IMR-90 (cell line): ENCODE data around the gene PSPH. TPM values are rescaled to one million over a fixed set of nuclear protein-coding genes. Genes with fewer than 3 reads are reported as not detected.

Experiments used
- ATAC-seq: fragments of 200-7000 bp; cut with Tn5 transposase; 2 replicates; pipeline ENCODE4 v1.9.1; 2020; ENCODE audit warnings: low read depth, mild to moderate bottlenecking, moderate library complexity
- BruUV-seq: library from RNA; stranded (reverse); fragments of 400-500 nt; replicated peaks from 2 replicates; lab custom pipeline; 2021; lab: Mats Ljungman, UMichigan
- CTCF ChIA-PET: fragments of 300-600 bp; formaldehyde crosslinking; extraction: SDS; loops from one replicate; lab custom pipeline; 2021; ENCODE audit warnings: antibody characterized with exemption; lab: Yijun Ruan, JAX
- POLR2A ChIA-PET: fragments of 300-600 bp; sonication (Branson Sonifier 250); formaldehyde crosslinking; loops from one replicate; lab custom pipeline; 2022; ENCODE audit warnings: antibody characterized with exemption; ENCODE audit not compliant: unreplicated experiment; lab: Charles Lee
- DNase-seq: peaks from one replicate; pipeline ENCODE4 v3.0.0; 2013
- H2AFZ ChIP-seq: replicated peaks from 2 replicates; pipeline ENCODE3; 2013; ENCODE audit warnings: low read length, mild to moderate bottlenecking; ENCODE audit not compliant: poor library complexity
- H2AK5ac ChIP-seq: 2 replicates; pipeline ENCODE4 v1.6.1; 2013; ENCODE audit warnings: low read depth, low read length, inconsistent platforms
- H2AK9ac ChIP-seq: replicated peaks from 2 replicates; pipeline ENCODE3; 2013; ENCODE audit warnings: mild to moderate bottlenecking, low read depth, low read length, moderate library complexity; ENCODE audit not compliant: poor library complexity
- H2BK120ac ChIP-seq: 2 replicates; pipeline ENCODE4 v1.6.1; 2013; ENCODE audit warnings: low read depth, low read length, inconsistent platforms
- H2BK15ac ChIP-seq: 3 replicates; pipeline ENCODE4 v1.6.1; 2013; ENCODE audit warnings: low read depth, low read length, inconsistent platforms
- H2BK20ac ChIP-seq: 2 replicates; pipeline ENCODE4 v1.6.1; 2013; ENCODE audit warnings: low read depth, mild to moderate bottlenecking, inconsistent platforms, low read length, moderate library complexity
- H2BK5ac ChIP-seq: 2 replicates; pipeline ENCODE4 v1.6.1; 2013; ENCODE audit warnings: mild to moderate bottlenecking, low read depth, low read length, inconsistent platforms; ENCODE audit not compliant: poor library complexity, severe bottlenecking
- H3K14ac ChIP-seq: replicated peaks from 2 replicates; pipeline ENCODE4 v1.6.1; 2013; ENCODE audit warnings: low read depth, low read length, inconsistent platforms
- H3K18ac ChIP-seq: 2 replicates; pipeline ENCODE4 v1.6.1; 2013; ENCODE audit warnings: low read depth, low read length, control low read depth
- H3K23ac ChIP-seq: 2 replicates; pipeline ENCODE4 v1.6.1; 2013; ENCODE audit warnings: low read depth, low read length, inconsistent platforms
- H3K27ac ChIP-seq: 2 replicates; pipeline ENCODE4 v1.5.1; 2013; ENCODE audit warnings: mild to moderate bottlenecking, control low read depth, low read length; ENCODE audit not compliant: insufficient read depth
- H3K27me3 ChIP-seq: 2 replicates; pipeline ENCODE4 v1.6.1; 2013; ENCODE audit warnings: low read length; ENCODE audit not compliant: control insufficient read depth, insufficient read depth
- H3K36me3 ChIP-seq: 2 replicates; pipeline ENCODE4 v1.6.1; 2013; ENCODE audit warnings: low read length, mixed read lengths; ENCODE audit not compliant: control insufficient read depth, insufficient read depth
- H3K4ac ChIP-seq: 2 replicates; pipeline ENCODE4 v1.6.1; 2013; ENCODE audit warnings: low read depth, low read length, inconsistent platforms
- H3K4me1 ChIP-seq: 2 replicates; pipeline ENCODE4 v1.6.1; 2013; ENCODE audit warnings: low read length, mixed read lengths; ENCODE audit not compliant: control insufficient read depth, insufficient read depth
- H3K4me2 ChIP-seq: 2 replicates; pipeline ENCODE4 v1.6.1; 2013; ENCODE audit warnings: low read depth, mild to moderate bottlenecking, control low read depth, low read length, moderate library complexity
- H3K4me3 ChIP-seq: 2 replicates; pipeline ENCODE4 v1.5.1; 2013; ENCODE audit warnings: low read depth, mild to moderate bottlenecking, control low read depth, low read length, moderate library complexity; ENCODE audit not compliant: insufficient read depth
- H3K56ac ChIP-seq: 2 replicates; pipeline ENCODE4 v1.6.1; 2013; ENCODE audit warnings: low read length, inconsistent platforms; ENCODE audit not compliant: insufficient read depth; ENCODE audit errors: extremely low read depth
- H3K79me1 ChIP-seq, 2 experiments: 2 replicates each; pipeline ENCODE4 v1.6.1; 2013; ENCODE audit warnings: low read length in 2 of 2, inconsistent platforms in 1 of 2, low read depth in 1 of 2
- H3K9ac ChIP-seq: 2 replicates; pipeline ENCODE4 v1.6.1; 2013; ENCODE audit warnings: low read depth, low read length, control low read depth
- H3K9me1 ChIP-seq: 2 replicates; pipeline ENCODE4 v1.6.1; 2013; ENCODE audit warnings: low read length, inconsistent platforms; ENCODE audit not compliant: insufficient read depth
- H3K9me3 ChIP-seq: 2 replicates; pipeline ENCODE4 v1.6.1; 2013; ENCODE audit warnings: low read length; ENCODE audit not compliant: control insufficient read depth, insufficient read depth
- H4K20me1 ChIP-seq: 2 replicates; pipeline ENCODE4 v1.6.1; 2013; ENCODE audit warnings: low read length, inconsistent platforms; ENCODE audit not compliant: insufficient read depth
- H4K5ac ChIP-seq: 2 replicates; pipeline ENCODE4 v1.6.1; 2013; ENCODE audit warnings: mild to moderate bottlenecking, low read depth, low read length, control low read depth
- H4K8ac ChIP-seq, 2 experiments: 2 replicates each; pipeline ENCODE4 v1.6.1; 2013; ENCODE audit warnings: low read depth in 2 of 2, low read length in 2 of 2, control low read depth in 1 of 2, inconsistent platforms in 1 of 2
- H4K91ac ChIP-seq: 2 replicates; pipeline ENCODE4 v1.6.1; 2013; ENCODE audit warnings: low read depth, low read length, inconsistent platforms; ENCODE audit not compliant: insufficient read depth
- BHLHE40 ChIP-seq: fragments of 150-350 bp; IDR thresholded peaks from 2 replicates; pipeline ENCODE4 v1.6.1; 2016; ENCODE audit warnings: mild to moderate bottlenecking, low read depth, low read length
- CHD1 ChIP-seq: IDR thresholded peaks from 2 replicates; pipeline ENCODE4 v1.6.1; 2012; ENCODE audit warnings: low read depth, low read length, improper control_type of control experiment
- ELK1 ChIP-seq: fragments of 150-350 bp; IDR thresholded peaks from 2 replicates; pipeline ENCODE4 v1.6.1; 2016; ENCODE audit warnings: low read depth, mild to moderate bottlenecking, low read length, moderate library complexity, borderline replicate concordance
- FOS ChIP-seq: fragments of 150-350 bp; IDR thresholded peaks from 2 replicates; pipeline ENCODE4 v1.6.1; 2016; ENCODE audit warnings: low read depth, low read length
- MAFK ChIP-seq: IDR thresholded peaks from 2 replicates; pipeline ENCODE4 v1.6.1; 2012; ENCODE audit warnings: low read depth, low read length, improper control_type of control experiment
- MAZ ChIP-seq: IDR thresholded peaks from 2 replicates; pipeline ENCODE4 v1.6.1; 2012; ENCODE audit warnings: low read depth, mild to moderate bottlenecking, low read length, improper control_type of control experiment, moderate library complexity, borderline replicate concordance
- MXI1 ChIP-seq: IDR thresholded peaks from 2 replicates; pipeline ENCODE4 v1.6.1; 2012; ENCODE audit warnings: low read depth, mild to moderate bottlenecking, low read length, moderate library complexity, borderline replicate concordance
- NFE2L2 ChIP-seq: fragments of 150-350 bp; IDR thresholded peaks from 2 replicates; pipeline ENCODE4 v1.6.1; 2016; ENCODE audit warnings: low read depth, mild to moderate bottlenecking, low read length
- POLR2A ChIP-seq: IDR thresholded peaks from 2 replicates; pipeline ENCODE4 v1.6.1; 2012; ENCODE audit warnings: mild to moderate bottlenecking, low read depth, low read length
- RAD21 ChIP-seq: IDR thresholded peaks from 2 replicates; pipeline ENCODE4 v1.6.1; 2012; ENCODE audit warnings: low read length, improper control_type of control experiment
- RCOR1 ChIP-seq: IDR thresholded peaks from 2 replicates; pipeline ENCODE4 v1.6.1; 2012; ENCODE audit warnings: mild to moderate bottlenecking, low read length, improper control_type of control experiment; ENCODE audit not compliant: insufficient replicate concordance
- WGBS, 2 experiments: methylation state at CpG; one replicate each; pipeline versions ENCODE4 v1.1.5 to v1.1.7; 2013; ENCODE audit warnings: missing lambda C conversion rate in 2 of 2; ENCODE audit not compliant: insufficient read length in 1 of 2; ENCODE audit errors: extremely low coverage in 2 of 2; 5-methylcytosine and 5-hydroxymethylcytosine counted together
- dilution Hi-C: fragments of 300-500 bp; cut with HindIII; formaldehyde crosslinking; loops from one replicate; pipeline ENCODE4 v1.14.3; 2018; ENCODE audit warnings: low sequenced_read_pairs; ENCODE audit not compliant: unreplicated experiment
- in situ Hi-C: fragments of 300-500 bp; cut with MboI; formaldehyde crosslinking; loops from 3 replicates; pipeline ENCODE4 v1.14.3; 2019; ENCODE audit warnings: low sequenced_read_pairs, inconsistent platforms, mixed read lengths
- intact Hi-C: fragments of 100-400 bp; cut with micrococcal nuclease; formaldehyde crosslinking; loops from 2 replicates; pipeline ENCODE4 v1.10.0; 2022
- polyA plus RNA-seq, 3 experiments: library from polyadenylated mRNA; depleted of rRNA; stranded (reverse); fragments of >200 nt; gene quantifications; 2 replicates each; pipeline ENCODE4 v1.2.3, GENCODE V29; 2012; ENCODE audit warnings: low replicate concordance in 1 of 3
- total RNA-seq: library from RNA; depleted of rRNA; stranded (reverse); fragments of >200 nt; gene quantifications from 2 replicates; pipeline ENCODE4 v1.2.3, GENCODE V29; 2012
- TF ChIP-seq, protein P1 (sequence below): fragments of 150-350 bp; IDR thresholded peaks from 2 replicates; pipeline ENCODE4 v1.6.1; 2017; ENCODE audit warnings: mild to moderate bottlenecking, antibody characterized with exemption, low read length, low read depth
- TF ChIP-seq, protein P2 (sequence below): conservative IDR thresholded peaks from 2 replicates; pipeline ENCODE4 v1.5.1; 2012; ENCODE audit warnings: mild to moderate bottlenecking, low read depth, low read length, improper control_type of control experiment

The PSPH gene
- total and polyA plus RNA-seq, 2 of the 4 experiments (the other 2 are of a cell fraction): 31.8 to 48.4 TPM

DNA sequence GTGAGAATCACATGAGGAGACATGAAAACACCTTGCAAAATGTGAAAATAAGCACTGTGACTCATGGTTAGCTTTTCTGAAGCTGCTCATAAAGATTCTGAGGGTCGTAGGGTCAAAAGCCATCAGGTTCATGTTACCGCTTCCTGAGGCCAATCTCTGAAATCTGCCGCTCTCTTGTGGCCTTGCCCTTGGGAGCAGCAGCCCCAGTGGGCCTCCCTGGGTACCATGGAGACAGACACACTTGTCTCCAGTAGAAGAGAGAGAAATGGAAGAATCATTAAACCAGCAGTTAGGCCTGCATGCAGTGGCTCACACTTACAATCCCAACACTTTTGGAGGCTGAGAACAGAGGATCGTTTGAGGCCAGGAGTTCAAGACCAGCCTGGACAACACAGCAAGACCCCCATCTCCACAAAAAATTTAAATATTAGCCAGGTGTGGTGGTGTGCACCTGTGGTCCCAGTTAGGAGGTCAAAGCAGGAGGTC, 44.0 kb downstream of the PSPH start:
- Histone ChIP-seq H3K18ac (no peak overlapping the region), H3K4me3 (no peak overlapping the region), H3K79me1 (no peaks in the 10 kb centered on the region), H2AK5ac (no peak overlapping the region; the same call in 1 of the 2 replicates), H3K56ac (no peak overlapping the region), H3K9me1 (no peaks in the 10 kb centered on the region; the same call in 1 of the 2 replicates), H3K4ac (no peak overlapping the region), H2BK120ac (no peak overlapping the region), H2BK5ac (no peak overlapping the region), H3K4me2 (no peak overlapping the region), H3K23ac (no peak overlapping the region), H3K27ac (no peak overlapping the region), H4K5ac (no peak overlapping the region), H2BK15ac (no peak overlapping the region), H3K14ac (no peak overlapping the region), H3K9ac (no peak overlapping the region), H3K9me3 (no peaks in the 10 kb centered on the region), H4K20me1 (no peaks in the 10 kb centered on the region), H2AK9ac (no peak overlapping the region), H4K91ac (no peak overlapping the region), H3K36me3 (peaks cover 6% of the 10 kb centered on the region; the same call in 1 of the 2 replicates), H3K4me1 (no peaks in the 10 kb centered on the region), H4K8ac (no peak overlapping the region), H2BK20ac (no peak overlapping the region), H3K27me3 (no peaks in the 10 kb centered on the region), H2AFZ (no peak overlapping the region)
- no TSS peak for BruUV-seq
- in situ Hi-C loops (no loop called here), dilution Hi-C loops (no loop called here), intact Hi-C loops (loop anchor here (2.0 to 5.0 kb wide), 2 partner anchors 22 to 45 kb away; partner anchors contain the start of genes CCT6A and PSPH)
- ATAC-seq (no peak), DNase-seq (no peak)
- POLR2A ChIA-PET: no interaction called here
- WGBS, 2 experiments: 60% methylated on average over 1 of the region's 4 CpGs; no CpG with 5 or more reads in 1 of the 2 experiments
- TF ChIP-seq, protein P1, sequence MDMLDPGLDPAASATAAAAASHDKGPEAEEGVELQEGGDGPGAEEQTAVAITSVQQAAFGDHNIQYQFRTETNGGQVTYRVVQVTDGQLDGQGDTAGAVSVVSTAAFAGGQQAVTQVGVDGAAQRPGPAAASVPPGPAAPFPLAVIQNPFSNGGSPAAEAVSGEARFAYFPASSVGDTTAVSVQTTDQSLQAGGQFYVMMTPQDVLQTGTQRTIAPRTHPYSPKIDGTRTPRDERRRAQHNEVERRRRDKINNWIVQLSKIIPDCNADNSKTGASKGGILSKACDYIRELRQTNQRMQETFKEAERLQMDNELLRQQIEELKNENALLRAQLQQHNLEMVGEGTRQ: no peak
- TF ChIP-seq ELK1 (no peak), BHLHE40 (no peak), RCOR1 (no peak), CHD1 (no peak), RAD21 (no peak), MAZ (no peak), MAFK (no peak), POLR2A (no peak), FOS (no peak), NFE2L2 (no peak), MXI1 (no peak)
- TF ChIP-seq, protein P2, sequence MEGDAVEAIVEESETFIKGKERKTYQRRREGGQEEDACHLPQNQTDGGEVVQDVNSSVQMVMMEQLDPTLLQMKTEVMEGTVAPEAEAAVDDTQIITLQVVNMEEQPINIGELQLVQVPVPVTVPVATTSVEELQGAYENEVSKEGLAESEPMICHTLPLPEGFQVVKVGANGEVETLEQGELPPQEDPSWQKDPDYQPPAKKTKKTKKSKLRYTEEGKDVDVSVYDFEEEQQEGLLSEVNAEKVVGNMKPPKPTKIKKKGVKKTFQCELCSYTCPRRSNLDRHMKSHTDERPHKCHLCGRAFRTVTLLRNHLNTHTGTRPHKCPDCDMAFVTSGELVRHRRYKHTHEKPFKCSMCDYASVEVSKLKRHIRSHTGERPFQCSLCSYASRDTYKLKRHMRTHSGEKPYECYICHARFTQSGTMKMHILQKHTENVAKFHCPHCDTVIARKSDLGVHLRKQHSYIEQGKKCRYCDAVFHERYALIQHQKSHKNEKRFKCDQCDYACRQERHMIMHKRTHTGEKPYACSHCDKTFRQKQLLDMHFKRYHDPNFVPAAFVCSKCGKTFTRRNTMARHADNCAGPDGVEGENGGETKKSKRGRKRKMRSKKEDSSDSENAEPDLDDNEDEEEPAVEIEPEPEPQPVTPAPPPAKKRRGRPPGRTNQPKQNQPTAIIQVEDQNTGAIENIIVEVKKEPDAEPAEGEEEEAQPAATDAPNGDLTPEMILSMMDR: no peak
- CTCF ChIA-PET: interaction anchor here (0.6 kb wide), 1 partner anchor 19 kb away, joined by 5 read pairs; no protein-coding TSS in a partner anchor
